ENCODE results near the gene TCF20.

DNA sequence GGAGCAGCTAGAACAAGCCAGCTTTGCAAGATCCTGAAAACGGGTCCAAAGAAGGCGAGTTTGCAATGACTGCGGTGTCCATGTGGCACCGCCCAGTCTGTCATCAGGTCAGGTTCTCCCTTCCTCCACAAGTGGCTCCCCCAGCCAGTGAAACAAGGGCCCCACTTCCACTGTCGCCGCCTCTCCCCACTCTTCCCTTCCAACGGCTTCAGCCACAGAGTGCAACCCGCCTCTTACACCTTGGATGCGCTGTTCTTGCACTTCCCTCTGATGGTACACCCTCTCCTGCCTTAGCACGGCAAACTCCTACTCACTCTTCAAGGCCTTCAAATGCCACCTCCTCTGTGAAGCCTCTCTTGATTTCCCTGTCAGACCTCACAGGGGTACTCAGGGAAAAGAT is 10.8 kb upstream of the TCF20 start:
- TF ChIP-seq, protein P1, sequence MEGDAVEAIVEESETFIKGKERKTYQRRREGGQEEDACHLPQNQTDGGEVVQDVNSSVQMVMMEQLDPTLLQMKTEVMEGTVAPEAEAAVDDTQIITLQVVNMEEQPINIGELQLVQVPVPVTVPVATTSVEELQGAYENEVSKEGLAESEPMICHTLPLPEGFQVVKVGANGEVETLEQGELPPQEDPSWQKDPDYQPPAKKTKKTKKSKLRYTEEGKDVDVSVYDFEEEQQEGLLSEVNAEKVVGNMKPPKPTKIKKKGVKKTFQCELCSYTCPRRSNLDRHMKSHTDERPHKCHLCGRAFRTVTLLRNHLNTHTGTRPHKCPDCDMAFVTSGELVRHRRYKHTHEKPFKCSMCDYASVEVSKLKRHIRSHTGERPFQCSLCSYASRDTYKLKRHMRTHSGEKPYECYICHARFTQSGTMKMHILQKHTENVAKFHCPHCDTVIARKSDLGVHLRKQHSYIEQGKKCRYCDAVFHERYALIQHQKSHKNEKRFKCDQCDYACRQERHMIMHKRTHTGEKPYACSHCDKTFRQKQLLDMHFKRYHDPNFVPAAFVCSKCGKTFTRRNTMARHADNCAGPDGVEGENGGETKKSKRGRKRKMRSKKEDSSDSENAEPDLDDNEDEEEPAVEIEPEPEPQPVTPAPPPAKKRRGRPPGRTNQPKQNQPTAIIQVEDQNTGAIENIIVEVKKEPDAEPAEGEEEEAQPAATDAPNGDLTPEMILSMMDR (IDR thresholded peaks at IDR 0.05), result no peak
- no peak for TF ChIP-seq POLR2A (IDR thresholded peaks at IDR 0.05)

Data from right lobe of liver (tissue), 4 donors.